ENCODE data around the gene RFXANK.

RFXANK gene

DNA sequence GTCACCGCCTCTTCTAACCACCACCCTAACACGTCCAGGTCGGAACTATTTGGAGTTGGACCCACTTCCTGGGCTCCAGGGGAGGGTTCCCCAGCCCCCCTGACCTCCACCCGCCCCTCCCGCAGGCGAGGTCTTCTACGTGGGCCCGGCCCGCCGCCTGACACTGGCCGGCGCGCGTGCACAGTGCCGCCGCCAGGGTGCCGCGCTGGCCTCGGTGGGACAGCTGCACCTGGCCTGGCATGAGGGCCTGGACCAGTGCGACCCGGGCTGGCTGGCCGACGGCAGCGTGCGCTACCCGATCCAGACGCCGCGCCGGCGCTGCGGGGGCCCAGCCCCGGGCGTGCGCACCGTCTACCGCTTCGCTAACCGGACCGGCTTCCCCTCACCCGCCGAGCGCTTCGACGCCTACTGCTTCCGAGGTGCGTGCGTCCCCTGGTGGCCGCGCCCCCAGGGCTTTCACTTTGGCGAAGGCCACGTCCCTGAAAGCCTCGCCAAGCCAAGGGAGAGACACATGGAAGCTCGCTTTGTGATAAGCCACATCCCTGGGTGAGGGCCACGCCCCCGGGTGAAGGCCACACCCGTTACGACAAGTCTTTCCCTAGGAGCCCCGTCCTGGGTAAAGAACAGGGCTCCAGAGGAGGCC, 32.9 kb downstream of the RFXANK start:
- TF ChIP-seq EZH2phosphoT487 (IDR thresholded peaks at IDR 0.05; ENCODE audit: borderline replicate concordance) = no peak
- TF ChIP-seq, protein P1, sequence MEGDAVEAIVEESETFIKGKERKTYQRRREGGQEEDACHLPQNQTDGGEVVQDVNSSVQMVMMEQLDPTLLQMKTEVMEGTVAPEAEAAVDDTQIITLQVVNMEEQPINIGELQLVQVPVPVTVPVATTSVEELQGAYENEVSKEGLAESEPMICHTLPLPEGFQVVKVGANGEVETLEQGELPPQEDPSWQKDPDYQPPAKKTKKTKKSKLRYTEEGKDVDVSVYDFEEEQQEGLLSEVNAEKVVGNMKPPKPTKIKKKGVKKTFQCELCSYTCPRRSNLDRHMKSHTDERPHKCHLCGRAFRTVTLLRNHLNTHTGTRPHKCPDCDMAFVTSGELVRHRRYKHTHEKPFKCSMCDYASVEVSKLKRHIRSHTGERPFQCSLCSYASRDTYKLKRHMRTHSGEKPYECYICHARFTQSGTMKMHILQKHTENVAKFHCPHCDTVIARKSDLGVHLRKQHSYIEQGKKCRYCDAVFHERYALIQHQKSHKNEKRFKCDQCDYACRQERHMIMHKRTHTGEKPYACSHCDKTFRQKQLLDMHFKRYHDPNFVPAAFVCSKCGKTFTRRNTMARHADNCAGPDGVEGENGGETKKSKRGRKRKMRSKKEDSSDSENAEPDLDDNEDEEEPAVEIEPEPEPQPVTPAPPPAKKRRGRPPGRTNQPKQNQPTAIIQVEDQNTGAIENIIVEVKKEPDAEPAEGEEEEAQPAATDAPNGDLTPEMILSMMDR (conservative IDR thresholded peaks at IDR 0.05; ENCODE audit: low read length) = no peak
- H3K9me2 ChIP-seq (replicated peaks; ENCODE audit: low read depth, low read length) = no peaks in the 10 kb centered on the region
- no peak overlapping the region for H2AFZ ChIP-seq (ENCODE audit: low read length)
- no peaks in the 10 kb centered on the region for H3K4me1 ChIP-seq (ENCODE audit: insufficient read depth, low read length, poor library complexity, severe bottlenecking)
- no peaks in the 10 kb centered on the region for H3F3A ChIP-seq (ENCODE audit: low read depth)
- no peak overlapping the region for H3K4me2 ChIP-seq (ENCODE audit: low read depth, low read length, poor library complexity, severe bottlenecking)
- H3K4me3 ChIP-seq (ENCODE audit: low read length, poor library complexity, severe bottlenecking) = no peak overlapping the region
- no peaks in the 10 kb centered on the region for H3K79me2 ChIP-seq (ENCODE audit: insufficient read depth, low read length)
- H4K20me1 ChIP-seq (ENCODE audit: insufficient read depth, low read length, poor library complexity, severe bottlenecking) = no peaks in the 10 kb centered on the region
- no peaks in the 10 kb centered on the region for H3K9me3 ChIP-seq (ENCODE audit: insufficient read depth, low read depth, low read length)
- H3K27me3 ChIP-seq (ENCODE audit: insufficient read depth, low read length, poor library complexity, severe bottlenecking) = no peaks in the 10 kb centered on the region
- H3K9ac ChIP-seq (ENCODE audit: low read depth, low read length, poor library complexity, severe bottlenecking) = no peak overlapping the region
- no peaks in the 10 kb centered on the region for H3K36me3 ChIP-seq (ENCODE audit: insufficient read depth, low read length)

DNA sequence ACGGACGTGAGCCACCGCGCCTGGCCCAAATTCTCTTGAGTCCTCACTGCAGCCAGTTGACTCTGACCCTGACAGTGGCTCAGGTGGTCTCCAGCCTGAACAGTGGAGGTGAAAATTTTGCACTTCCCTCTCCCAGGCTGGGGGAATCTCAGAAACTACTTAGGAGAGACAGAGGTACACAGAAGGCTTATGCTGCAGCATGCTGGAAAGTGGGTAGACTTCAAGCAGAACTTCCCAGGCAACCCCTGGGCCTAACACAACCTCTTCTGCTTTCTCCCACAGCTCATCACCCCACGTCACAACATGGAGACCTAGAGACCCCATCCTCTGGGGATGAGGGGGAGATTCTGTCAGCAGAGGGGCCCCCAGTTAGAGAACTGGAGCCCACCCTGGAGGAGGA, 34.1 kb downstream of the RFXANK start:
- Histone ChIP-seq H3K27me3 (ENCODE audit: insufficient read depth, low read length, poor library complexity, severe bottlenecking) (no peaks in the 10 kb centered on the region), H3K9me3 (ENCODE audit: insufficient read depth, low read depth, low read length) (no peaks in the 10 kb centered on the region), H3K9ac (ENCODE audit: low read depth, low read length, poor library complexity, severe bottlenecking) (no peak overlapping the region), H2AFZ (ENCODE audit: low read length) (no peak overlapping the region), H3K79me2 (ENCODE audit: insufficient read depth, low read length) (no peaks in the 10 kb centered on the region), H3K4me1 (ENCODE audit: insufficient read depth, low read length, poor library complexity, severe bottlenecking) (no peaks in the 10 kb centered on the region), H3K4me3 (ENCODE audit: low read length, poor library complexity, severe bottlenecking) (no peak overlapping the region), H3K36me3 (ENCODE audit: insufficient read depth, low read length) (no peaks in the 10 kb centered on the region), H3K4me2 (ENCODE audit: low read depth, low read length, poor library complexity, severe bottlenecking) (no peak overlapping the region), H3F3A (ENCODE audit: low read depth) (no peaks in the 10 kb centered on the region), H3K9me2 (replicated peaks; ENCODE audit: low read depth, low read length) (no peaks in the 10 kb centered on the region), H4K20me1 (ENCODE audit: insufficient read depth, low read length, poor library complexity, severe bottlenecking) (no peaks in the 10 kb centered on the region)
- no peak for TF ChIP-seq EZH2phosphoT487 (IDR thresholded peaks at IDR 0.05; ENCODE audit: borderline replicate concordance)
- TF ChIP-seq, protein P1 (conservative IDR thresholded peaks at IDR 0.05; ENCODE audit: low read length) = no peak

DNA sequence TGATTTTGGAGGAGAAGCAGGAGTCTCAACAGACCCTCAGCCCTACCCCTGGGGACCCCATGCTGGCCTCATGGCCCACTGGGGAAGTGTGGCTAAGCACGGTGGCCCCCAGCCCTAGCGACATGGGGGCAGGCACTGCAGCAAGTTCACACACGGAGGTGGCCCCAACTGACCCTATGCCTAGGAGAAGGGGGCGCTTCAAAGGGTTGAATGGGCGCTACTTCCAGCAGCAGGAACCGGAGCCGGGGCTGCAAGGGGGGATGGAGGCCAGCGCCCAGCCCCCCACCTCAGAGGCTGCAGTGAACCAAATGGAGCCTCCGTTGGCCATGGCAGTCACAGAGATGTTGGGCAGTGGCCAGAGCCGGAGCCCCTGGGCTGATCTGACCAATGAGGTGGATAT, 34.6 kb downstream of the RFXANK start:
- Histone ChIP-seq H3F3A (ENCODE audit: low read depth) (no peaks in the 10 kb centered on the region), H3K9me3 (ENCODE audit: insufficient read depth, low read depth, low read length) (no peaks in the 10 kb centered on the region), H3K4me2 (ENCODE audit: low read depth, low read length, poor library complexity, severe bottlenecking) (no peak overlapping the region), H3K36me3 (ENCODE audit: insufficient read depth, low read length) (no peaks in the 10 kb centered on the region), H3K27me3 (ENCODE audit: insufficient read depth, low read length, poor library complexity, severe bottlenecking) (no peaks in the 10 kb centered on the region), H3K4me3 (ENCODE audit: low read length, poor library complexity, severe bottlenecking) (no peak overlapping the region), H3K4me1 (ENCODE audit: insufficient read depth, low read length, poor library complexity, severe bottlenecking) (no peaks in the 10 kb centered on the region), H2AFZ (ENCODE audit: low read length) (no peak overlapping the region), H3K9ac (ENCODE audit: low read depth, low read length, poor library complexity, severe bottlenecking) (no peak overlapping the region), H3K79me2 (ENCODE audit: insufficient read depth, low read length) (no peaks in the 10 kb centered on the region), H3K9me2 (replicated peaks; ENCODE audit: low read depth, low read length) (no peaks in the 10 kb centered on the region), H4K20me1 (ENCODE audit: insufficient read depth, low read length, poor library complexity, severe bottlenecking) (no peaks in the 10 kb centered on the region)
- TF ChIP-seq, protein P1 (conservative IDR thresholded peaks at IDR 0.05; ENCODE audit: low read length) = no peak
- TF ChIP-seq EZH2phosphoT487 (IDR thresholded peaks at IDR 0.05; ENCODE audit: borderline replicate concordance) = no peak

Measured in Loucy (cell line).